Neural progenitor cell (in vitro differentiated cells): ENCODE results near the gene TRIM32. TPM values are rescaled to one million over a fixed set of nuclear protein-coding genes. Genes with fewer than 3 reads are reported as not detected.

ENCODE experiments used
- DNase-seq: peaks from one replicate; pipeline ENCODE4 v3.0.0-alpha.2; 2016; ENCODE audit warnings: low spot score
- H2AFZ ChIP-seq: fragments of 200-600 bp; sonication (generic); replicated peaks from 2 replicates; pipeline ENCODE4 v1.6.1; 2016; ENCODE audit warnings: antibody characterized with exemption
- H3F3A ChIP-seq: fragments of 200-600 bp; sonication (generic); 2 replicates; pipeline ENCODE4 v1.6.1; 2016; ENCODE audit warnings: antibody characterized with exemption, low read depth
- H3K27ac ChIP-seq: fragments of 200-600 bp; sonication (generic); 2 replicates; pipeline ENCODE4 v1.5.1; 2016; ENCODE audit warnings: mild to moderate bottlenecking
- H3K27me3 ChIP-seq: fragments of 200-600 bp; sonication (generic); 2 replicates; pipeline ENCODE4 v1.6.1; 2016; ENCODE audit warnings: mild to moderate bottlenecking, moderate library complexity
- H3K36me3 ChIP-seq: fragments of 200-600 bp; sonication (generic); 2 replicates; pipeline ENCODE4 v1.5.1; 2016
- H3K4me1 ChIP-seq: fragments of 200-600 bp; sonication (generic); 2 replicates; pipeline ENCODE4 v1.6.1; 2016; ENCODE audit warnings: mixed run types
- H3K4me2 ChIP-seq: fragments of 200-600 bp; sonication (generic); 2 replicates; pipeline ENCODE4 v1.6.1; 2016
- H3K4me3 ChIP-seq: fragments of 200-600 bp; sonication (generic); 2 replicates; pipeline ENCODE4 v1.5.1; 2016
- H3K79me2 ChIP-seq: fragments of 200-600 bp; sonication (generic); 2 replicates; pipeline ENCODE4 v1.6.1; 2016; ENCODE audit warnings: low read depth
- H3K9ac ChIP-seq: fragments of 200-600 bp; sonication (generic); 2 replicates; pipeline ENCODE4 v1.6.1; 2016
- H3K9me3 ChIP-seq: fragments of 200-600 bp; sonication (generic); 2 replicates; pipeline ENCODE4 v1.5.1; 2016; ENCODE audit warnings: low read depth
- H4K20me1 ChIP-seq: fragments of 200-600 bp; sonication (generic); 2 replicates; pipeline ENCODE4 v1.6.1; 2016; ENCODE audit warnings: low read depth
- H3K27ac Mint-ChIP-seq: 3 replicates; pipeline ENCODE4 v1.8.0; 2021; ENCODE audit warnings: mixed read lengths
- H3K27me3 Mint-ChIP-seq: 2 replicates; pipeline ENCODE4 v1.8.0; 2022; ENCODE audit warnings: low read depth, mild to moderate bottlenecking, inconsistent platforms, moderate library complexity, mixed read lengths; ENCODE audit not compliant: insufficient read depth
- H3K36me3 Mint-ChIP-seq: 3 replicates; pipeline ENCODE4 v1.8.0; 2021; ENCODE audit warnings: mixed read lengths
- H3K4me1 Mint-ChIP-seq: 3 replicates; pipeline ENCODE4 v1.8.0; 2021; ENCODE audit warnings: mixed read lengths
- H3K4me3 Mint-ChIP-seq: 3 replicates; pipeline ENCODE4 v1.8.0; 2021; ENCODE audit warnings: mild to moderate bottlenecking, moderate library complexity, mixed read lengths
- H3K9me3 Mint-ChIP-seq: 3 replicates; pipeline ENCODE4 v1.8.0; 2020; ENCODE audit warnings: mixed read lengths
- CTCF ChIP-seq: fragments of 200-600 bp; sonication (generic); IDR thresholded peaks from 2 replicates; pipeline ENCODE4 v1.5.1; 2017; ENCODE audit warnings: antibody characterized with exemption, mild to moderate bottlenecking
- EZH2 ChIP-seq: fragments of 200-600 bp; sonication (generic); IDR thresholded peaks from 2 replicates; pipeline ENCODE4 v1.6.1; 2017; ENCODE audit warnings: antibody characterized with exemption, mild to moderate bottlenecking, moderate library complexity
- EZH2phosphoT487 ChIP-seq: fragments of 200-600 bp; sonication (generic); IDR thresholded peaks from 2 replicates; pipeline ENCODE4 v1.6.1; 2017; ENCODE audit warnings: antibody characterized with exemption
- total RNA-seq: library from RNA; depleted of rRNA; stranded (reverse); fragments of >200 nt; gene quantifications from 2 replicates; pipeline ENCODE4 v1.2.3, GENCODE V29; 2015; ENCODE audit warnings: low replicate concordance

TRIM32 gene
- total RNA-seq, 1 donor from 2014 or later = 16.3 TPM

GRCh38 chr9:116647515-116647809 is 39.6 kb upstream of the TRIM32 start:
- no peaks in the 10 kb centered on the region for H3K27me3 ChIP-seq
- no peak overlapping the region for H3K4me2 ChIP-seq
- peaks cover 4% of the 10 kb centered on the region for H3K36me3 Mint-ChIP-seq
- no peaks in the 10 kb centered on the region for H3K4me1 Mint-ChIP-seq
- H3K27ac Mint-ChIP-seq = no peak overlapping the region
- H3K9me3 ChIP-seq = no peaks in the 10 kb centered on the region
- DNase-seq = no peak
- no peaks in the 10 kb centered on the region for H3K4me1 ChIP-seq
- no peaks in the 10 kb centered on the region for H3K79me2 ChIP-seq
- no peaks in the 10 kb centered on the region for H3K27me3 Mint-ChIP-seq
- H3K27ac ChIP-seq = no peak overlapping the region
- H3K9ac ChIP-seq = no peak overlapping the region
- no peaks in the 10 kb centered on the region for H3K36me3 ChIP-seq
- no peak overlapping the region for H2AFZ ChIP-seq
- H3K9me3 Mint-ChIP-seq = no peaks in the 10 kb centered on the region
- no peak overlapping the region for H3K4me3 ChIP-seq
- no peaks in the 10 kb centered on the region for H3F3A ChIP-seq
- H3K4me3 Mint-ChIP-seq = no peak overlapping the region
- no peaks in the 10 kb centered on the region for H4K20me1 ChIP-seq
- TF ChIP-seq EZH2phosphoT487 (no peak), EZH2 (no peak), CTCF (no peak)

DNA sequence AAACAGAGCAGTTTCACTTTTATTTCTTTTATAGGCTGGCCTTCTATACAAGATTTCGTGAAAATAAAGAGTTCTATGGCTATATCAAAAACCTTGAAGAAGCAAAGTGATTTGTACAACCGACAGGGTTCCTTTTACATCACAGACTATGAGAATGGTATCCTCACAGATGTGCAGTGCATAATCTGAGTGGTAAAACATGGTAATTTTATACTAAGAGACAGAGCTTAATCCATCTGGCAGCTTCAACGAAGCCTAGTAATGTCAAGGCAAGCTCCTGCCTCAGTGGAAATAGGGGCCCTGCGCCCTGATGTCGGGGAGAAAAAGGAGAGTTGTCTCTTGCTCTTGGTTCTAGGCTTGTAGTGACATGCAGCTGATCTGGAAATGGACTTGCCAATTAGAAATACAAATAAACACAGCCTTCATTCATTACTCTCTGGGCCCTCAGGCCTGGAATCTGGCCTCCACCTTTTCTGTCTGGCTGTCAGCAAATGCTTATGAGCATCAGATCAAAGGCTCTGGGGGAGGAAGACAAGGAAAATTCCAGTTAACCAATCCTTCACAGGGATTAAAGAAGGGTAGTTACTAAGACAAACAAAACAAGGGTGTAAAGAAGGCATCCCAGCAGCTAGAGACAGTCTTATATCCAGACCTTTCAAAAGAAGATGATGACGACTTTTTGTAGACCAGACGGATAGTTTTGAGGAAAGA is 33.6 kb upstream of the TRIM32 start:
- Histone ChIP-seq H3K9me3 (no peaks in the 10 kb centered on the region), H3K4me3 (no peak overlapping the region), H4K20me1 (no peaks in the 10 kb centered on the region), H3K27me3 (no peaks in the 10 kb centered on the region), H3K9ac (no peak overlapping the region), H2AFZ (no peak overlapping the region), H3K36me3 (no peaks in the 10 kb centered on the region), H3K79me2 (no peaks in the 10 kb centered on the region), H3K4me1 (peaks cover 16% of the 10 kb centered on the region), H3F3A (no peaks in the 10 kb centered on the region), H3K27ac (no peak overlapping the region), H3K4me2 (no peak overlapping the region)
- H3K4me1 Mint-ChIP-seq = peaks cover 3% of the 10 kb centered on the region
- H3K36me3 Mint-ChIP-seq = no peaks in the 10 kb centered on the region
- TF ChIP-seq EZH2 = no peak
- H3K9me3 Mint-ChIP-seq = no peaks in the 10 kb centered on the region
- H3K4me3 Mint-ChIP-seq = no peak overlapping the region
- no peak overlapping the region for H3K27ac Mint-ChIP-seq
- no peaks in the 10 kb centered on the region for H3K27me3 Mint-ChIP-seq
- peak; percentile 8 for DNase-seq

DNA sequence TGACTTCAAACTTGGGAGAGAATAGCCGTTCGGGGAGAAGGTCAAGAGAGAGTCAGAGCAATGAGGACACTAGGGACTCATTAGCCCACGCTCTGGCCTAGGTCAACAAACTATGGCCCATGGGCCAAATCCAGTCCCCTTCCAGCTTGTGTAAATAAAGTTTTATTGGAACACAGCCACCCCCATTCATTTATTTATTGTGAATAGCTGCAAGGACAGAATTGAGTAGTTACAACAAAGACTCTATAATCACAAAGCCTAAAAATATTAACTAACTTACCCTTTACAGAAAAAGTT is 33.1 kb upstream of the TRIM32 start:
- H3K4me1 ChIP-seq = peaks cover 16% of the 10 kb centered on the region
- H3K27me3 Mint-ChIP-seq = no peaks in the 10 kb centered on the region
- no peaks in the 10 kb centered on the region for H3K27me3 ChIP-seq
- H4K20me1 ChIP-seq = no peaks in the 10 kb centered on the region
- H3K36me3 ChIP-seq = no peaks in the 10 kb centered on the region
- H3K9me3 ChIP-seq = no peaks in the 10 kb centered on the region
- no peak overlapping the region for H3K4me3 Mint-ChIP-seq
- peaks cover 3% of the 10 kb centered on the region for H3K4me1 Mint-ChIP-seq
- no peak overlapping the region for H3K4me3 ChIP-seq
- no peaks in the 10 kb centered on the region for H3K36me3 Mint-ChIP-seq
- no peak for DNase-seq
- no peak overlapping the region for H2AFZ ChIP-seq
- no peak overlapping the region for H3K9ac ChIP-seq
- no peak overlapping the region for H3K27ac ChIP-seq
- H3F3A ChIP-seq = no peaks in the 10 kb centered on the region
- no peaks in the 10 kb centered on the region for H3K79me2 ChIP-seq
- TF ChIP-seq CTCF (no peak), EZH2phosphoT487 (no peak), EZH2 (no peak)
- no peak overlapping the region for H3K27ac Mint-ChIP-seq
- H3K4me2 ChIP-seq = no peak overlapping the region
- H3K9me3 Mint-ChIP-seq = no peaks in the 10 kb centered on the region

DNA sequence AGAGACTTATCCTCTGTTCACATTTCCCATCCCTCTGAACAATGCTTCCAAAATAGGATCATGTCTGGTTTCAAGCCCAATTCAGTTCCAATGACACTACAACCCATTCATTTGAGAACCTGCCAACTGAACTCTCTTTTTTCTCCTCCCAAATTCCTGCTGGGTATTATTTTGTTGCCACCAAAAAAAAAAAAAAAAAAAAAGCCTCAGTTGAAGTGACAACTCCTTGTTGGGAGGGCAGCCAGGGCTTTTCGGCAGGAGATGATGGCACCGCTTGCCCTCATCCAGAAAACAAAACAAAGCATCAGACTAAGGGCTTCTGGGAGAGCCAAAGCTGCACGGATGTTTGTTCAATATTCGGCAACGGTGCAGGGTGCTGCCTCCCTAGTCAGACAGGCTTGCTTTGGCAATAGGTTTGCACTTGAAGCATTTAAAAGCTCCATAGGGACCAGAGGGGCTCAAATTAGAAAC is 30.6 kb upstream of the TRIM32 start:
- H3K27me3 ChIP-seq = no peaks in the 10 kb centered on the region
- H3K36me3 Mint-ChIP-seq = no peaks in the 10 kb centered on the region
- no peaks in the 10 kb centered on the region for H3K79me2 ChIP-seq
- peaks cover 3% of the 10 kb centered on the region for H3K4me1 Mint-ChIP-seq
- TF ChIP-seq EZH2phosphoT487 = no peak
- TF ChIP-seq CTCF = no peak
- H3K27ac Mint-ChIP-seq = no peak overlapping the region
- DNase-seq = no peak
- no peak overlapping the region for H3K27ac ChIP-seq
- H3K4me3 ChIP-seq = no peak overlapping the region
- H3K9me3 Mint-ChIP-seq = no peaks in the 10 kb centered on the region
- H3K4me1 ChIP-seq = peaks cover 16% of the 10 kb centered on the region
- no peaks in the 10 kb centered on the region for H4K20me1 ChIP-seq
- H3K4me3 Mint-ChIP-seq = no peak overlapping the region
- no peaks in the 10 kb centered on the region for H3K36me3 ChIP-seq
- H2AFZ ChIP-seq = no peak overlapping the region
- no peaks in the 10 kb centered on the region for H3K9me3 ChIP-seq
- H3K4me2 ChIP-seq = no peak overlapping the region
- no peaks in the 10 kb centered on the region for H3K27me3 Mint-ChIP-seq
- H3K9ac ChIP-seq = no peak overlapping the region
- H3F3A ChIP-seq = no peaks in the 10 kb centered on the region
